GM23248 (cell line): ENCODE results near the gene UGT1A10. TPM values are rescaled to one million over a fixed set of nuclear protein-coding genes. Genes with fewer than 3 reads are reported as not detected.

Source experiments
- DNase-seq: peaks from one replicate; pipeline ENCODE4 v3.0.0-alpha.2; 2015
- H2AFZ ChIP-seq: fragments of 200-600 bp; sonication (generic); 2 replicates; pipeline ENCODE4 v1.6.1; 2016; ENCODE audit warnings: antibody characterized with exemption
- H3F3A ChIP-seq: fragments of 200-600 bp; sonication (generic); 2 replicates; pipeline ENCODE4 v1.6.1; 2016; ENCODE audit warnings: mild to moderate bottlenecking, antibody characterized with exemption, mixed run types; ENCODE audit not compliant: insufficient read depth
- H3K27ac ChIP-seq: fragments of 200-600 bp; sonication (generic); 2 replicates; pipeline ENCODE4 v1.5.1; 2016; ENCODE audit warnings: mild to moderate bottlenecking
- H3K27me3 ChIP-seq: fragments of 200-600 bp; sonication (generic); replicated peaks from 2 replicates; pipeline ENCODE4 v1.6.1; 2016; ENCODE audit warnings: mild to moderate bottlenecking; ENCODE audit not compliant: insufficient read depth
- H3K36me3 ChIP-seq: fragments of 200-600 bp; sonication (generic); 2 replicates; pipeline ENCODE4 v1.6.1; 2016; ENCODE audit warnings: low read depth, mild to moderate bottlenecking
- H3K4me1 ChIP-seq: fragments of 200-600 bp; sonication (generic); 2 replicates; pipeline ENCODE4 v1.6.1; 2016; ENCODE audit warnings: mild to moderate bottlenecking; ENCODE audit not compliant: insufficient read depth
- H3K4me2 ChIP-seq: fragments of 200-600 bp; sonication (generic); one replicate; pipeline ENCODE4 v1.6.1; 2016; ENCODE audit warnings: mild to moderate bottlenecking; ENCODE audit not compliant: unreplicated experiment
- H3K4me3 ChIP-seq: fragments of 200-600 bp; sonication (generic); 2 replicates; pipeline ENCODE4 v1.5.1; 2016; ENCODE audit warnings: mild to moderate bottlenecking
- H3K79me2 ChIP-seq: fragments of 200-600 bp; sonication (generic); 2 replicates; pipeline ENCODE4 v1.6.1; 2016; ENCODE audit warnings: mild to moderate bottlenecking; ENCODE audit not compliant: insufficient read depth
- H3K9ac ChIP-seq: fragments of 200-600 bp; sonication (generic); 2 replicates; pipeline ENCODE4 v1.6.1; 2016; ENCODE audit warnings: mild to moderate bottlenecking
- H3K9me2 ChIP-seq: fragments of 200-600 bp; sonication (generic); 2 replicates; pipeline ENCODE4 v1.6.1; 2016; ENCODE audit warnings: mixed run types, mild to moderate bottlenecking, moderate library complexity; ENCODE audit not compliant: insufficient read depth
- H3K9me3 ChIP-seq: fragments of 200-600 bp; sonication (generic); one replicate; pipeline ENCODE4 v1.6.1; 2017; ENCODE audit warnings: low read depth
- H4K20me1 ChIP-seq: fragments of 200-600 bp; sonication (generic); 2 replicates; pipeline ENCODE4 v1.6.0; 2016; ENCODE audit not compliant: insufficient read depth
- EZH2 ChIP-seq: fragments of 200-600 bp; sonication (generic); IDR thresholded peaks from 2 replicates; pipeline ENCODE4 v1.6.1; 2018; ENCODE audit warnings: antibody characterized with exemption, mild to moderate bottlenecking; ENCODE audit not compliant: insufficient read depth, poor library complexity, severe bottlenecking
- EZH2phosphoT487 ChIP-seq: fragments of 200-600 bp; sonication (generic); IDR thresholded peaks from 2 replicates; pipeline ENCODE4 v1.6.1; 2018; ENCODE audit warnings: antibody characterized with exemption, moderate library complexity, mild to moderate bottlenecking, low read depth; ENCODE audit not compliant: insufficient read depth
- WGBS, 2 experiments: methylation state at CpG; one replicate each; pipeline ENCODE4 v1.1.6; 2015 to 2017; ENCODE audit warnings: low lambda C conversion rate in 2 of 2, low coverage in 1 of 2; ENCODE audit errors: missing lambda C conversion rate in 2 of 2; 5-methylcytosine and 5-hydroxymethylcytosine counted together
- in situ Hi-C: fragments of 300-500 bp; cut with MboI; formaldehyde crosslinking; loops from 2 replicates; pipeline ENCODE4 v1.15.0; 2020
- polyA plus RNA-seq: library from polyadenylated mRNA; unstranded; fragments of >200 nt; fragmentation: Nextera tagmentation; extraction: Ambion mirVana; gene quantifications from 2 replicates; pipeline ENCODE4 v1.2.1, GENCODE V29; 2016
- total RNA-seq: library from RNA; depleted of rRNA; stranded (reverse); fragments of >200 nt; shearing (Covaris generic); gene quantifications from 2 replicates; pipeline ENCODE4 v1.2.3, GENCODE V29; 2014

UGT1A10 gene
- total and polyA plus RNA-seq, 2 experiments from 2014 or later = not detected

- 28 to 32% methylated on average over 14 of the region's 14 CpGs for WGBS, 2 experiments
- H2AFZ ChIP-seq = no peak overlapping the region
- no peak for TF ChIP-seq EZH2phosphoT487
These were observed 162.3 kb downstream of the UGT1A10 start for GRCh38 chr2:233798335-233799086.

DNA sequence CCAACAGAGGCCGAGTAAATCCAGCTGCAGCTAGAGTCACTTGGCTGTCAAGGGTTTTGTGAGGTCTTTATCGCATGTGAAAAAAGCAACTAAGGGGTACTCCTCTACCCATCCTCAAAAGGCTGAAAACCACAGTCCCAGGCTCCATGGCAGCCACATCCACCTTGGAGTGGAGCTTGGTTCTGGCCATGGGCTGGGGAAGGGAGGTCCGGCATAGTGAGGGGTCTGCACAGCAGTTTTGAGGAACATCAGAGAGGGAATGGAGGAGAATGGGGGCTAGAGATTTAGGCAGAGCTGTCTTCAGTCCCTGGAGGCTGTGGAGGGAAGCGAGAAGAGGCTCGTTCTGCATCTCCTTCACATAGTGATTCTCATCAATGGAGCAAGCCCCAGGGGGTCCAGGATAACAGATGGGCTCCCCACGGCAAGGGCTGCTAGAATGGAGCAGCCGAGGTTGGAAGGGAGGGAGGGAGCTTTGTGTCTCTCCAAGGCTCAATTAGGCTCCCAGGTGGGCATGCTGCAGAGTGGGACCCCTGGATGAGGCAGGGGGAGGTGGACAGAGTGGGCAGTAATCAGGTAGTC lies 162.9 kb downstream of the UGT1A10 start:
- DNase-seq = no peak
- Histone ChIP-seq H3K79me2 (no peaks in the 10 kb centered on the region), H3K27ac (no peak overlapping the region), H3K4me2 (no peak overlapping the region), H3K4me1 (no peaks in the 10 kb centered on the region), H3K9ac (no peak overlapping the region), H2AFZ (no peak overlapping the region), H3K9me2 (no peaks in the 10 kb centered on the region), H3K36me3 (no peaks in the 10 kb centered on the region), H3K4me3 (no peak overlapping the region), H3K9me3 (no peaks in the 10 kb centered on the region), H3F3A (no peaks in the 10 kb centered on the region), H4K20me1 (no peaks in the 10 kb centered on the region), H3K27me3 (peaks cover 16% of the 10 kb centered on the region)
- in situ Hi-C loops = no loop called here
- 21 to 31% methylated on average over 7 of the region's 7 CpGs for WGBS, 2 experiments
- no peak for TF ChIP-seq EZH2
- no peak for TF ChIP-seq EZH2phosphoT487

More at GRCh38 chr2:233798335-233799086, 162.3 kb downstream of the UGT1A10 start:
- H3K4me2 ChIP-seq = no peak overlapping the region
- H4K20me1 ChIP-seq = no peaks in the 10 kb centered on the region
- H3K9me3 ChIP-seq = no peaks in the 10 kb centered on the region
- H3K4me1 ChIP-seq = no peaks in the 10 kb centered on the region
- no peaks in the 10 kb centered on the region for H3K36me3 ChIP-seq
- no peak overlapping the region for H3K4me3 ChIP-seq
- no peaks in the 10 kb centered on the region for H3K79me2 ChIP-seq
- H3K9me2 ChIP-seq = no peaks in the 10 kb centered on the region
- in situ Hi-C loops = no loop called here
- H3F3A ChIP-seq = no peaks in the 10 kb centered on the region
- no peak overlapping the region for H3K9ac ChIP-seq
- H3K27ac ChIP-seq = no peak overlapping the region
- no peak for DNase-seq
- H3K27me3 ChIP-seq = peaks cover 23% of the 10 kb centered on the region

DNA sequence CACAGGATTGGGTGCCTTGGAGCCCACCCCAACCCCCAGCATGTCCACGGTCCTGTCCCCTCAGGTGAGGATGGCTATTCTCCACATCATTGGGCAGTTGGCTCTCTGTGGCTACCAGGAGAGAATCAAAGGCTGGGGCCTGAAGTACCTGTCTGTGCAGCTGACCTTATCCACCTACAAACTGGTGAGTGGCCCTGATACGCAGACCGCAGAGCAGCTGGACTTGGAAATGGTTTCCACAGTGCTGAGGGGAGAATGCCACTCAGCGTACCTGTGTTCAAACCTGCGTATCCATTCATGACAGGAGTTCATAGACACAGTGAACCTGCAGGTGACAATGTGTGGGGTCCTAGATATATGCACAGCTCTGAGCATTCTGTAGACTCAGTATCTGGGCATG lies 163.5 kb downstream of the UGT1A10 start:
- WGBS, 2 experiments = 47 to 55% methylated on average over 5 of the region's 5 CpGs
- Histone ChIP-seq H3K9me2 (no peaks in the 10 kb centered on the region), H2AFZ (no peak overlapping the region), H3K4me3 (no peak overlapping the region), H3K27ac (no peak overlapping the region), H3K27me3 (peaks cover 11% of the 10 kb centered on the region), H3K4me1 (no peaks in the 10 kb centered on the region), H3F3A (no peaks in the 10 kb centered on the region), H4K20me1 (no peaks in the 10 kb centered on the region), H3K4me2 (no peak overlapping the region), H3K9me3 (no peaks in the 10 kb centered on the region), H3K36me3 (no peaks in the 10 kb centered on the region), H3K79me2 (no peaks in the 10 kb centered on the region), H3K9ac (no peak overlapping the region)
- no peak for DNase-seq
- in situ Hi-C loops = no loop called here
- TF ChIP-seq EZH2phosphoT487 (no peak), EZH2 (no peak)

DNA sequence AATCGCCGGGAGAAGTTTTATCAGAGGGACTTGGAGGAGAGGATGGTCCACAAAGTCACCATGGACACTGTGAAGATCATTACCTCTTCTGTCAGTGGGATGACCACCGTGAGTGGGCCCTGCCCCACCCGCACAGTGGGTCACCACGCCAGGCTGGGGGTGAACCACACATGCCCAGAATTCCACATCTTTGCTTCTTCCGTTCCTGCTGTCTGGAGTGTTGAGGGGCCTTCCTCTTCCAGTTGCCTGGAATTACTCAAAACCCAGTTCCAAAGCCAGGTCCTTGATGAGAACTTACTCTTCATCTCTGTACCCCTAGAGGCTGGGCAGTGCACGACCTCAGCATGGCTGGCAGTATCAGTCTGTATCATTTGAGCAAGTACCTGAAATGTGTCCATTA lies 164.0 kb downstream of the UGT1A10 start:
- DNase-seq = no peak
- H2AFZ ChIP-seq = no peak overlapping the region
- peaks cover 9% of the 10 kb centered on the region for H3K27me3 ChIP-seq
- no peak for TF ChIP-seq EZH2phosphoT487
- no peak for TF ChIP-seq EZH2
- no peaks in the 10 kb centered on the region for H3F3A ChIP-seq
- no peaks in the 10 kb centered on the region for H4K20me1 ChIP-seq
- H3K9ac ChIP-seq = no peak overlapping the region
- in situ Hi-C loops = no loop called here
- H3K27ac ChIP-seq = no peak overlapping the region
- H3K36me3 ChIP-seq = no peaks in the 10 kb centered on the region
- 18 to 28% methylated on average over 7 of the region's 7 CpGs for WGBS, 2 experiments
- H3K4me3 ChIP-seq = no peak overlapping the region
- no peaks in the 10 kb centered on the region for H3K9me3 ChIP-seq
- no peak overlapping the region for H3K4me2 ChIP-seq
- no peaks in the 10 kb centered on the region for H3K79me2 ChIP-seq
- no peaks in the 10 kb centered on the region for H3K4me1 ChIP-seq
- no peaks in the 10 kb centered on the region for H3K9me2 ChIP-seq
